ENCODE data around the gene SLIT3. TPM values are rescaled to one million over a fixed set of nuclear protein-coding genes. Genes with fewer than 3 reads are reported as not detected.

The SLIT3 gene
- total and polyA plus RNA-seq, 2 donors (not counting 3 experiments of a cell fraction or from before 2014, with no cell fraction given) = 0.90 to 1.0 TPM

GRCh38 chr5:169225830-169226356 lies 75.0 kb downstream of the SLIT3 start:
- no peaks in the 10 kb centered on the region for H3K9me3 ChIP-seq (replicated peaks; ENCODE audit: control insufficient read depth, insufficient read depth, low read length)
- no peak for FAIRE-seq

More at GRCh38 chr5:169225830-169226356, 75.0 kb downstream of the SLIT3 start:
- no TSS peak for BruUV-seq (replicated peaks)
- Histone ChIP-seq H3K36me3 (ENCODE audit: control insufficient read depth in 2 of 2, extremely low read depth in 1 of 2, insufficient read depth in 2 of 2, low read length in 2 of 2) (no peaks in the 10 kb centered on the region), H3K9me1 (replicated peaks; ENCODE audit: control insufficient read depth, extremely low read depth, insufficient read depth, low read length) (no peaks in the 10 kb centered on the region), H3K27me3 (ENCODE audit: control insufficient read depth in 2 of 2, insufficient read depth in 2 of 2, low read length in 2 of 2) (no peaks in the 10 kb centered on the region), H4K20me1 (replicated peaks; ENCODE audit: control insufficient read depth, extremely low read depth, insufficient read depth, low read length) (no peaks in the 10 kb centered on the region), H3K9ac (replicated peaks; ENCODE audit: extremely low read depth, insufficient read depth, low read length) (no peak overlapping the region), H3K4me1 (ENCODE audit: control insufficient read depth, extremely low read depth, insufficient read depth, low read length) (no peaks in the 10 kb centered on the region), H3K79me2 (ENCODE audit: control insufficient read depth, insufficient read depth, low read length) (no peaks in the 10 kb centered on the region), H3K27ac (ENCODE audit: insufficient read depth, low read depth, low read length) (no peak overlapping the region), H3K4me3 (replicated peaks in 1 of 3; ENCODE audit: insufficient read depth in 1 of 3, low read depth in 1 of 3, low read length in 3 of 3) (no peak overlapping the region), H3K4me2 (ENCODE audit: insufficient read depth, low read length) (no peak overlapping the region), H2AFZ (ENCODE audit: low read depth, low read length) (no peak overlapping the region)
- TF ChIP-seq POLR2AphosphoS5 (IDR thresholded peaks at IDR 0.05; ENCODE audit: insufficient read depth, low read depth, low read length) (no peak), POLR2A (IDR thresholded peaks at IDR 0.05; ENCODE audit: low read depth, low read length) (no peak), MYC (IDR thresholded peaks at IDR 0.05; ENCODE audit: low read depth, low read length) (no peak), GATA2 (IDR thresholded peaks at IDR 0.05; ENCODE audit: insufficient read depth, insufficient read length, low read depth, low read length) (no peak), MAX (IDR thresholded peaks at IDR 0.05; ENCODE audit: insufficient read depth, insufficient read length) (no peak), JUN (IDR thresholded peaks at IDR 0.05; ENCODE audit: borderline replicate concordance, insufficient read depth, insufficient read length, low read depth) (no peak), EZH2 (IDR thresholded peaks at IDR 0.05; ENCODE audit: borderline replicate concordance, low read depth, low read length, severe bottlenecking) (no peak), CTCF (IDR thresholded peaks at IDR 0.05; ENCODE audit: extremely low read depth in 1 of 2, insufficient read depth in 1 of 2, low read depth in 1 of 2, low read length in 2 of 2) (no peak), FOS (IDR thresholded peaks at IDR 0.05; ENCODE audit: borderline replicate concordance, insufficient read depth, low read length) (no peak)
- CTCF ChIA-PET = no interaction called here
- dilution Hi-C loops (cut with MboI; ENCODE audit: extremely low pct_ligation_motif_present, low sequenced_read_pairs) (no loop called here), intact Hi-C loops (cut with micrococcal nuclease) (no loop called here)
- POLR2A ChIA-PET = no interaction called here
- DNase-seq (ENCODE audit: low read depth, low spot score) = no peak
